Measurements from ENCODE around the gene RUNX1.

RUNX1 gene

GRCh38 chr21:34792504-34793089 is 256.5 kb downstream of the RUNX1 start:
- Histone ChIP-seq H3K4me3 (ENCODE audit: low read depth, low read length) (no peak overlapping the region), H3K27ac (no peak overlapping the region), H3K36me3 (no peaks in the 10 kb centered on the region), H3K27me3 (ENCODE audit: insufficient read depth, low read depth, severe bottlenecking) (peaks cover 99% of the 10 kb centered on the region), H3K9me3 (ENCODE audit: severe bottlenecking) (peaks cover 11% of the 10 kb centered on the region)
- DNase-seq: no peak
- TF ChIP-seq CTCF (IDR thresholded peaks at IDR 0.05; ENCODE audit: low read depth, low read length): no peak

GRCh38 chr21:34791776-34792503 is 257.2 kb downstream of the RUNX1 start:
- TF ChIP-seq CTCF (IDR thresholded peaks at IDR 0.05; ENCODE audit: low read depth, low read length): no peak
- H3K36me3 ChIP-seq: no peaks in the 10 kb centered on the region

GRCh38 chr21:34790834-34791233 is 258.3 kb downstream of the RUNX1 start:
- Histone ChIP-seq H3K36me3 (no peaks in the 10 kb centered on the region), H3K27ac (no peak overlapping the region), H3K9me3 (ENCODE audit: severe bottlenecking) (peaks cover 11% of the 10 kb centered on the region), H3K27me3 (ENCODE audit: insufficient read depth, low read depth, severe bottlenecking) (peaks cover 99% of the 10 kb centered on the region), H3K4me3 (ENCODE audit: low read depth, low read length) (no peak overlapping the region)
- no peak for TF ChIP-seq CTCF (IDR thresholded peaks at IDR 0.05; ENCODE audit: low read depth, low read length)
- no peak for DNase-seq

More at GRCh38 chr21:34791776-34792503, 257.2 kb downstream of the RUNX1 start:
- Histone ChIP-seq H3K27ac (no peak overlapping the region), H3K27me3 (ENCODE audit: insufficient read depth, low read depth, severe bottlenecking) (peaks cover 99% of the 10 kb centered on the region), H3K4me3 (ENCODE audit: low read depth, low read length) (no peak overlapping the region), H3K9me3 (ENCODE audit: severe bottlenecking) (peaks cover 11% of the 10 kb centered on the region)
- no peak for DNase-seq

GRCh38 chr21:34790341-34790740 is 258.8 kb downstream of the RUNX1 start:
- peaks cover 99% of the 10 kb centered on the region for H3K27me3 ChIP-seq (ENCODE audit: insufficient read depth, low read depth, severe bottlenecking)
- TF ChIP-seq CTCF (IDR thresholded peaks at IDR 0.05; ENCODE audit: low read depth, low read length): no peak
- H3K36me3 ChIP-seq: no peaks in the 10 kb centered on the region
- H3K4me3 ChIP-seq (ENCODE audit: low read depth, low read length): no peak overlapping the region
- H3K9me3 ChIP-seq (ENCODE audit: severe bottlenecking): peaks cover 11% of the 10 kb centered on the region
- DNase-seq: no peak
- H3K27ac ChIP-seq: no peak overlapping the region

GRCh38 chr21:34788879-34789278 is 260.2 kb downstream of the RUNX1 start:
- no peak overlapping the region for H3K27ac ChIP-seq
- H3K9me3 ChIP-seq (ENCODE audit: severe bottlenecking): peaks cover 11% of the 10 kb centered on the region
- peaks cover 99% of the 10 kb centered on the region for H3K27me3 ChIP-seq (ENCODE audit: insufficient read depth, low read depth, severe bottlenecking)
- no peak overlapping the region for H3K4me3 ChIP-seq (ENCODE audit: low read depth, low read length)
- no peaks in the 10 kb centered on the region for H3K36me3 ChIP-seq
- no peak for DNase-seq
- no peak for TF ChIP-seq CTCF (IDR thresholded peaks at IDR 0.05; ENCODE audit: low read depth, low read length)
